SK-N-SH (cell line): ENCODE results near the gene IPPK. TPM values are rescaled to one million over a fixed set of nuclear protein-coding genes. Genes with fewer than 3 reads are reported as not detected.

Experiments used
- CTCF ChIA-PET: fragments of 300-600, 350-600 bp; formaldehyde crosslinking; extraction: SDS; loops from one replicate; lab custom pipeline; 2021; lab: Yijun Ruan, JAX
- POLR2A ChIA-PET: fragments of 350-600 bp; sonication (Branson Sonifier 250); formaldehyde crosslinking; extraction: SDS; loops from one replicate; lab custom pipeline; 2020; ENCODE audit warnings: antibody characterized with exemption, inconsistent platforms; lab: Yijun Ruan, JAX
- DNase-seq: peaks from one replicate; pipeline ENCODE4 v3.0.0; 2012
- H2AFZ ChIP-seq: fragments of 200-600 bp; sonication (generic); 2 replicates; pipeline ENCODE4 v1.8.1; 2016; ENCODE audit warnings: antibody characterized with exemption, mild to moderate bottlenecking, low read depth
- H3F3A ChIP-seq: fragments of 200-600 bp; sonication (generic); replicated peaks from 2 replicates; pipeline ENCODE3; 2016; ENCODE audit warnings: antibody characterized with exemption, mild to moderate bottlenecking; ENCODE audit not compliant: insufficient read depth
- H3K27ac ChIP-seq, 2 experiments: fragments of 200-500 bp in 1 of 2; fragments of 200-600 bp in 1 of 2; sonication (Bioruptor generic) in 1 of 2; sonication (generic), shearing (Covaris generic) in 1 of 2; 2 replicates each; pipeline versions ENCODE4 v1.5.1 to v1.6.1; 2014 to 2016; ENCODE audit warnings: low read depth in 2 of 2, inconsistent platforms in 1 of 2, low read length in 1 of 2, mild to moderate bottlenecking in 1 of 2, mixed read lengths in 1 of 2
- H3K27me3 ChIP-seq: fragments of 200-600 bp; sonication (generic), shearing (Covaris generic); 2 replicates; pipeline ENCODE4 v1.6.1; 2016; ENCODE audit warnings: mixed run types; ENCODE audit not compliant: insufficient read depth
- H3K36me3 ChIP-seq, 2 experiments: fragments of 200-500 bp in 1 of 2; fragments of 200-600 bp in 1 of 2; sonication (Bioruptor generic) in 1 of 2; sonication (generic) in 1 of 2; replicated peaks in 1 of 2; 2 replicates each; pipeline versions ENCODE3 to v1.5.1; 2014 to 2016; ENCODE audit warnings: low read length in 1 of 2, mild to moderate bottlenecking in 1 of 2; ENCODE audit not compliant: insufficient read depth in 2 of 2, control insufficient read depth in 1 of 2
- H3K4me1 ChIP-seq, 2 experiments: fragments of 200-500 bp in 1 of 2; fragments of 200-600 bp in 1 of 2; sonication (Bioruptor generic) in 1 of 2; sonication (generic), shearing (Covaris generic) in 1 of 2; 2 replicates each; pipeline versions ENCODE4 v1.5.1 to v1.6.1; 2014 to 2016; ENCODE audit warnings: low read depth in 1 of 2, low read length in 1 of 2, mixed run types in 1 of 2; ENCODE audit not compliant: insufficient read depth in 2 of 2, control insufficient read depth in 1 of 2
- H3K4me2 ChIP-seq: fragments of 200-600 bp; sonication (generic), shearing (Covaris generic); 2 replicates; pipeline ENCODE4 v1.6.1; 2017; ENCODE audit warnings: mixed run types
- H3K4me3 ChIP-seq, 2 experiments: fragments of 200-500 bp in 1 of 2; fragments of 200-600 bp in 1 of 2; sonication (Bioruptor generic) in 1 of 2; sonication (generic), shearing (Covaris generic) in 1 of 2; 2 replicates each; pipeline versions ENCODE4 v1.5.1 to v1.8.1; 2014 to 2016; ENCODE audit warnings: low read depth in 2 of 2, inconsistent platforms in 1 of 2, low read length in 1 of 2, mild to moderate bottlenecking in 1 of 2, mixed read lengths in 1 of 2, moderate library complexity in 1 of 2
- H3K79me2 ChIP-seq: fragments of 200-600 bp; sonication (generic); 2 replicates; pipeline ENCODE4 v1.8.1; 2017; ENCODE audit warnings: mild to moderate bottlenecking; ENCODE audit not compliant: insufficient read depth
- H3K9ac ChIP-seq: fragments of 200-600 bp; sonication (generic); 2 replicates; pipeline ENCODE4 v1.6.1; 2017; ENCODE audit warnings: mixed run types
- H3K9me2 ChIP-seq: fragments of 200-600 bp; sonication (generic); 2 replicates; pipeline ENCODE4 v1.6.1; 2017; ENCODE audit warnings: mixed run types
- H3K9me3 ChIP-seq: fragments of 200-600 bp; sonication (generic); 2 replicates; pipeline ENCODE4 v1.6.1; 2017; ENCODE audit warnings: mixed run types, mild to moderate bottlenecking, moderate library complexity
- H4K20me1 ChIP-seq: fragments of 200-600 bp; sonication (generic); 2 replicates; pipeline ENCODE4 v1.6.1; 2017; ENCODE audit warnings: mild to moderate bottlenecking, mixed run types; ENCODE audit not compliant: insufficient read depth
- CTCF ChIP-seq: fragments of 200-600 bp; sonication (generic); IDR thresholded peaks from 2 replicates; pipeline ENCODE4 v1.6.1; 2017; ENCODE audit warnings: antibody characterized with exemption, mild to moderate bottlenecking, moderate library complexity
- EP300 ChIP-seq, 2 experiments: IDR thresholded peaks; 2 replicates each; pipeline versions ENCODE4 v1.4.0 to v1.6.1; 2012; ENCODE audit warnings: borderline replicate concordance in 1 of 2, low read depth in 1 of 2, low read length in 1 of 2
- EZH2phosphoT487 ChIP-seq: fragments of 200-600 bp; sonication (generic); IDR thresholded peaks from 2 replicates; pipeline ENCODE4 v1.6.1; 2017; ENCODE audit warnings: low read depth, mixed run types, mild to moderate bottlenecking, antibody characterized with exemption, moderate library complexity, borderline replicate concordance
- FOXM1 ChIP-seq: IDR thresholded peaks from 2 replicates; pipeline ENCODE4 v1.4.0; 2012; ENCODE audit warnings: low read depth, mild to moderate bottlenecking
- NFIC ChIP-seq: IDR thresholded peaks from 2 replicates; pipeline ENCODE4 v1.4.0; 2012; ENCODE audit warnings: borderline replicate concordance
- NRF1 ChIP-seq: IDR thresholded peaks from 2 replicates; pipeline ENCODE4 v1.6.1; 2012; ENCODE audit warnings: low read depth, mild to moderate bottlenecking, low read length
- RAD21 ChIP-seq: IDR thresholded peaks from 2 replicates; pipeline ENCODE4 v1.6.1; 2012; ENCODE audit warnings: mild to moderate bottlenecking, low read length
- RCOR1 ChIP-seq: fragments of 150-350 bp; IDR thresholded peaks from 2 replicates; pipeline ENCODE4 v1.6.1; 2017; ENCODE audit warnings: antibody characterized with exemption, low read length
- RFX5 ChIP-seq: IDR thresholded peaks from 2 replicates; pipeline ENCODE4 v1.6.1; 2012; ENCODE audit warnings: mild to moderate bottlenecking, improper control_type of control experiment, low read length
- SIN3A ChIP-seq: IDR thresholded peaks from 2 replicates; pipeline ENCODE4 v1.6.1; 2012; ENCODE audit warnings: low read depth, mild to moderate bottlenecking, low read length, moderate library complexity, borderline replicate concordance
- SMC3 ChIP-seq: IDR thresholded peaks from 2 replicates; pipeline ENCODE4 v1.6.1; 2012; ENCODE audit warnings: low read depth, low read length, improper control_type of control experiment
- TAF1 ChIP-seq: IDR thresholded peaks from 2 replicates; pipeline ENCODE4 v1.6.1; 2012; ENCODE audit warnings: low read depth, mild to moderate bottlenecking, low read length, moderate library complexity, borderline replicate concordance
- TCF12 ChIP-seq: IDR thresholded peaks from 2 replicates; pipeline ENCODE4 v1.4.0; 2012
- TEAD4 ChIP-seq: IDR thresholded peaks from 2 replicates; pipeline ENCODE4 v1.4.0; 2012; ENCODE audit warnings: mild to moderate bottlenecking, borderline replicate concordance; ENCODE audit not compliant: insufficient read depth
- USF1 ChIP-seq: IDR thresholded peaks from 2 replicates; pipeline ENCODE4 v1.4.0; 2012; ENCODE audit warnings: low read depth, borderline replicate concordance
- USF2 ChIP-seq: fragments of 150-350 bp; IDR thresholded peaks from 2 replicates; pipeline ENCODE4 v1.6.1; 2017; ENCODE audit warnings: antibody characterized with exemption, low read length, low read depth, borderline replicate concordance
- WGBS: methylation state at CpG from one replicate; pipeline ENCODE4 v1.1.6; 2017; ENCODE audit warnings: low lambda C conversion rate; 5-methylcytosine and 5-hydroxymethylcytosine counted together
- polyA plus RNA-seq, 3 experiments: library from polyadenylated mRNA; depleted of rRNA; stranded (reverse); fragments of >200 nt; gene quantifications; 2 replicates each; pipeline ENCODE4 v1.2.3, GENCODE V29; 2012
- TF ChIP-seq, protein P1 (sequence below): IDR thresholded peaks from 2 replicates; pipeline ENCODE4 v1.4.0; 2012; ENCODE audit warnings: low read depth
- TF ChIP-seq, protein P2 (sequence below): fragments of 150-350 bp; IDR thresholded peaks from 2 replicates; pipeline ENCODE4 v1.6.1; 2016; ENCODE audit warnings: mild to moderate bottlenecking, low read depth, low read length

IPPK gene
- polyA plus RNA-seq, 1 of the 3 experiments (the other 2 are of a cell fraction): 16.5 TPM

DNA sequence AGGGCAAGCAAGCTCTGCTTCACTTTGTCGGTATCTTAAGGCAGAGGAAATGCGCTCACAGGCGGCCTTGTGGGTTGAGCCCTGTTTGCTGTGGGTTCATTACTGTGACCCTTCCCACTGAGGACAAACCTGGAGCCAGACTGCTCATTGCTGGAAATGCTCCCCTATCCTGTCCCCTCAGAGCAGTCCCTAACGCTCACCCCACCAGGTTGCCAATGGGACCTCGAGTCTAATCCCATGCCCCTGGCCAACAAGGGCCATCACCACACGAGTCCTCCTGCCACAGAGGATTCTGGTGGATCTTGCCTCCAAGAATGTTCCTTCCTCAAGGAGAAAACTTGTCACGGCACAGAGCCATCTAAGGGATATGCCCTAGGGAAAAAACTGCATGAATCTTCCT is 14.6 kb downstream of the IPPK start (continued):
- TF ChIP-seq RFX5: no peak
- no peak for TF ChIP-seq RCOR1

DNA sequence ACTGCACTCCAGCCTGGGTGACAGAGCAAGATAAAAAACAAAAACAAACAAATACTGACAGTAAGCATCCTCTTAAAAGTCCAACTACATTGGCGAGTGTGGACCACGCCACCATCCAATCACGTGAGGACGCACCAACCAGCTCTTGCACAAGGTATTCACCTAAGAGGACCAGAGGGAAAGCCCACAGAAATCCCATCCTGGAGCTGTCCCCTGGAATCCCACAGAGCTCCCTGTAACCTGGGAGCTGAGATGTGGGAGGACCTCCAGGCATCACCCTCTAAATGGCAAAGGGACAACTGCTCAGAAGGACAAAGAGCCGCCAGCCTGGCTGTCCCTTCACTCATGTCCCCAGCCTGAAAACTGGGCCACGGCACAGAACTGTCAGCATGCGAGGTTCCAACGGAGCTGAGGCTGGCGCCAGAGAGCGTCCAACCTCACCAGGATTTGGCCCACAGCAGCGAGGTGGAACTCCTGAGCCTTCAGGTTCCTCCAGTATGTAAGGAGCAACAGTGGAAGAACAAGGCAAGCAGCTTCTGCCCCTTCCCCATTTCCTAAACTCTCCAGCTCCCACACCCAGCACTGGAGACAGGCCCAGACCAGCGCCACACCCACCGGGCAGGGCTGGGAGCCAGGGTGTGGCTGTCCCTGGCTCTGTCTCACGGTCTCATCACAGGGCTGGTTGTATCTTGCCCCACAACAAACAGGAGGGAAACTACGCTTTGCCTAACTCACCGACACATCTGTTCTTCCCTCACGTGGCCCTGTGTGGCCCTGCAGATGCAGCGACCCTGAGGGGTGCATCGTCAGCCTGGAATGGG is 15.2 kb downstream of the IPPK start:
- H3K9me2 ChIP-seq: no peaks in the 10 kb centered on the region
- H3F3A ChIP-seq: no peaks in the 10 kb centered on the region
- no peaks in the 10 kb centered on the region for H4K20me1 ChIP-seq
- no peaks in the 10 kb centered on the region for H3K27me3 ChIP-seq
- no peak overlapping the region for H3K4me3 ChIP-seq
- H3K79me2 ChIP-seq: peaks cover 54% of the 10 kb centered on the region
- no peak overlapping the region for H3K27ac ChIP-seq
- CTCF ChIA-PET: interaction anchor here (0.7 to 1.1 kb wide), 3 partner anchors 12 to 32 kb away, joined by 3 read pairs; no protein-coding TSS in a partner anchor
- POLR2A ChIA-PET: no interaction called here
- DNase-seq: no peak
- H3K9me3 ChIP-seq: no peaks in the 10 kb centered on the region
- WGBS: 96% methylated on average over 16 of the region's 19 CpGs
- H3K4me2 ChIP-seq: no peak overlapping the region
- TF ChIP-seq NFIC (no peak), TCF12 (no peak), CTCF (no peak), FOXM1 (no peak), TAF1 (no peak), EP300 (IDR thresholded peaks at IDR 0.05; ENCODE audit: borderline replicate concordance in 1 of 2, low read depth in 1 of 2, low read length in 1 of 2) (no peak)
- no peak overlapping the region for H2AFZ ChIP-seq
- H3K9ac ChIP-seq: no peak overlapping the region
- peaks cover 0 to 20% of the 10 kb centered on the region in 2 experiments; a peak in 1 of 4 replicates for H3K4me1 ChIP-seq
- H3K36me3 ChIP-seq: peaks cover 0 to 34% of the 10 kb centered on the region in 2 experiments

DNA sequence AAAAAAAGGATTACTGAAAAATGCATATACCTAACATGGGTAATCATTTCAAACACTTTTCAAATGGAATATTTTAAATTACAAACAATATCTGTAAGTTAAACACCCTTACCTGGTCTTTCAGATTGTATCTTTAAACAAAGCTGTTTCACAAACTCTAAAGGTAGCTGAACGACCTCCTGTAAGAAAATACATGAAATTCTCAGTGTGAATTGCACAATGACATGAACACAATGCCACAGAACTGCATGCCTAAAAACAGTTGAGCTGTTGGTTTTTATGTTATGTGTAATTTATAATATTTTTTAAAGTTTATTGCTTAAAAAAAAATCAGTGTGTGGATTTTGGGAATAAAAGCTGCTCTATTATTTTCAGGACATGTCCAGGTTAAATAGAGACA is 17.5 kb downstream of the IPPK start:
- Histone ChIP-seq H3K4me2 (no peak overlapping the region), H3K9ac (no peak overlapping the region), H3K9me2 (no peaks in the 10 kb centered on the region), H3K4me3 (no peak overlapping the region), H3K36me3 (peaks cover 11 to 47% of the 10 kb centered on the region in 2 experiments), H3K27me3 (no peaks in the 10 kb centered on the region), H3K4me1 (peaks cover 0 to 39% of the 10 kb centered on the region in 2 experiments; a peak in 1 of 4 replicates), H3F3A (no peaks in the 10 kb centered on the region), H2AFZ (no peak overlapping the region), H3K27ac (peak overlapping the region in 1 of 2 experiments; percentile 29; a peak in 1 of 4 replicates), H3K9me3 (no peaks in the 10 kb centered on the region), H4K20me1 (no peaks in the 10 kb centered on the region), H3K79me2 (peaks cover 38% of the 10 kb centered on the region)
- ChIA-PET POLR2A (no interaction called here), CTCF (interaction anchor here (0.8 to 2.2 kb wide), 2 partner anchors 17 to 64 kb away, joined by 3 to 13 read pairs; no protein-coding TSS in a partner anchor)
- DNase-seq: no peak
- WGBS: 83% methylated on average over 1 of the region's 1 CpG
- TF ChIP-seq RFX5 (no peak), EZH2phosphoT487 (no peak), USF2 (no peak), SIN3A (no peak), USF1 (no peak), TEAD4 (no peak), EP300 (IDR thresholded peaks at IDR 0.05; ENCODE audit: borderline replicate concordance in 1 of 2, low read depth in 1 of 2, low read length in 1 of 2) (no peak), NRF1 (no peak), SMC3 (no peak), RAD21 (no peak), RCOR1 (no peak)
- TF ChIP-seq, protein P1, sequence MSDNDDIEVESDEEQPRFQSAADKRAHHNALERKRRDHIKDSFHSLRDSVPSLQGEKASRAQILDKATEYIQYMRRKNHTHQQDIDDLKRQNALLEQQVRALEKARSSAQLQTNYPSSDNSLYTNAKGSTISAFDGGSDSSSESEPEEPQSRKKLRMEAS: no peak
- TF ChIP-seq, protein P2, sequence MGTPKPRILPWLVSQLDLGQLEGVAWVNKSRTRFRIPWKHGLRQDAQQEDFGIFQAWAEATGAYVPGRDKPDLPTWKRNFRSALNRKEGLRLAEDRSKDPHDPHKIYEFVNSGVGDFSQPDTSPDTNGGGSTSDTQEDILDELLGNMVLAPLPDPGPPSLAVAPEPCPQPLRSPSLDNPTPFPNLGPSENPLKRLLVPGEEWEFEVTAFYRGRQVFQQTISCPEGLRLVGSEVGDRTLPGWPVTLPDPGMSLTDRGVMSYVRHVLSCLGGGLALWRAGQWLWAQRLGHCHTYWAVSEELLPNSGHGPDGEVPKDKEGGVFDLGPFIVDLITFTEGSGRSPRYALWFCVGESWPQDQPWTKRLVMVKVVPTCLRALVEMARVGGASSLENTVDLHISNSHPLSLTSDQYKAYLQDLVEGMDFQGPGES: no peak
